ENCODE data around the gene AGTPBP1. TPM values are rescaled to one million over a fixed set of nuclear protein-coding genes. Genes with fewer than 3 reads are reported as not detected.
"Not testable (repeated sequence)": the region's sequence is repeated elsewhere in the genome, so short reads cannot be mapped to it uniquely, and the experiment has no call there.

AGTPBP1 gene
- total and polyA plus RNA-seq, 2 experiments from 2014 or later, result 31.4 to 58.0 TPM

GRCh38 chr9:85577353-85577952 lies 164.3 kb downstream of the AGTPBP1 start:
- no peaks in the 10 kb centered on the region for H3K27me3 Mint-ChIP-seq (ENCODE audit: insufficient read depth, low read depth, poor library complexity)
- no peak overlapping the region for H2AFZ ChIP-seq

GRCh38 chr9:85575868-85576267 lies 165.9 kb downstream of the AGTPBP1 start:
- Histone ChIP-seq H3K27ac (ENCODE audit: low read depth) (no peak overlapping the region), H2AFZ (no peak overlapping the region), H3K4me3 (no peak overlapping the region), H3K9me2 (ENCODE audit: insufficient read depth) (no peaks in the 10 kb centered on the region), H3K4me2 (no peak overlapping the region), H4K20me1 (replicated peaks; ENCODE audit: insufficient read depth) (no peaks in the 10 kb centered on the region), H3K36me3 (ENCODE audit: insufficient read depth) (0 out of 2 replicates have a peak, but pooled peaks cover 3% of the 10 kb centered on the region), H3K79me2 (replicated peaks; ENCODE audit: insufficient read depth) (no peaks in the 10 kb centered on the region), H3K27me3 (ENCODE audit: insufficient read depth) (no peaks in the 10 kb centered on the region), H3F3A (replicated peaks; ENCODE audit: low read depth) (no peaks in the 10 kb centered on the region), H3K4me1 (ENCODE audit: insufficient read depth) (no peaks in the 10 kb centered on the region)
- Mint-ChIP-seq H3K4me1 (peaks cover 2% of the 10 kb centered on the region; the same call in 1 of the 3 replicates), H3K27me3 (ENCODE audit: insufficient read depth, low read depth, poor library complexity) (no peaks in the 10 kb centered on the region), H3K9me3 (peaks cover 8% of the 10 kb centered on the region), H3K27ac (no peak overlapping the region), H3K4me3 (no peak overlapping the region), H3K36me3 (ENCODE audit: low read depth) (peaks cover 26% of the 10 kb centered on the region)
- no peak for DNase-seq (ENCODE audit: low spot score)
- ATAC-seq, result no peak
- TF ChIP-seq EZH2 (IDR thresholded peaks at IDR 0.05; ENCODE audit: low read depth, unreplicated experiment) (no peak), NANOG (IDR thresholded peaks at IDR 0.05; ENCODE audit: borderline replicate concordance) (no peak)

More at GRCh38 chr9:85577353-85577952, 164.3 kb downstream of the AGTPBP1 start:
- no peaks in the 10 kb centered on the region for H3K79me2 ChIP-seq (replicated peaks; ENCODE audit: insufficient read depth)
- H3K4me3 Mint-ChIP-seq, result no peak overlapping the region
- no peaks in the 10 kb centered on the region for H3K9me2 ChIP-seq (ENCODE audit: insufficient read depth)
- H3K36me3 ChIP-seq (ENCODE audit: insufficient read depth), result 0 out of 2 replicates have a peak, but pooled peaks cover 3% of the 10 kb centered on the region
- ATAC-seq (no peak), DNase-seq (ENCODE audit: low spot score) (no peak)
- H3K4me3 ChIP-seq, result no peak overlapping the region
- TF ChIP-seq EZH2 (IDR thresholded peaks at IDR 0.05; ENCODE audit: low read depth, unreplicated experiment) (no peak), JUNB (IDR thresholded peaks at IDR 0.05; ENCODE audit: unreplicated experiment) (no peak)
- H4K20me1 ChIP-seq (replicated peaks; ENCODE audit: insufficient read depth), result no peaks in the 10 kb centered on the region
- H3K9me3 Mint-ChIP-seq, result peaks cover 8% of the 10 kb centered on the region
- no peaks in the 10 kb centered on the region for H3K4me1 ChIP-seq (ENCODE audit: insufficient read depth)
- no peak overlapping the region for H3K4me2 ChIP-seq
- H3K27me3 ChIP-seq (ENCODE audit: insufficient read depth), result no peaks in the 10 kb centered on the region
- H3K4me1 Mint-ChIP-seq, result peaks cover 2% of the 10 kb centered on the region; the same call in 1 of the 3 replicates
- H3K27ac ChIP-seq (ENCODE audit: low read depth), result no peak overlapping the region
- H3F3A ChIP-seq (replicated peaks; ENCODE audit: low read depth), result no peaks in the 10 kb centered on the region
- H3K36me3 Mint-ChIP-seq (ENCODE audit: low read depth), result peaks cover 23% of the 10 kb centered on the region
- H3K27ac Mint-ChIP-seq, result peak overlapping the region; percentile 57

GRCh38 chr9:85573546-85573945 lies 168.2 kb downstream of the AGTPBP1 start:
- H2AFZ ChIP-seq; H3K79me2 ChIP-seq (replicated peaks; ENCODE audit: insufficient read depth); DNase-seq (ENCODE audit: low spot score); H3K4me2 ChIP-seq; H3K27me3 Mint-ChIP-seq (ENCODE audit: insufficient read depth, low read depth, poor library complexity); ATAC-seq; H4K20me1 ChIP-seq (replicated peaks; ENCODE audit: insufficient read depth); H3K36me3 ChIP-seq (ENCODE audit: insufficient read depth); H3K4me1 Mint-ChIP-seq; H3K27ac ChIP-seq (ENCODE audit: low read depth); H3F3A ChIP-seq (replicated peaks; ENCODE audit: low read depth); H3K27me3 ChIP-seq (ENCODE audit: insufficient read depth); H3K9me3 Mint-ChIP-seq; H3K4me3 Mint-ChIP-seq; H3K27ac Mint-ChIP-seq; H3K9me2 ChIP-seq (ENCODE audit: insufficient read depth); H3K4me1 ChIP-seq (ENCODE audit: insufficient read depth); H3K4me3 ChIP-seq: not testable (repeated sequence)
- H3K36me3 Mint-ChIP-seq (ENCODE audit: low read depth), result peaks cover 26% of the 10 kb centered on the region

GRCh38 chr9:85572917-85573316 lies 168.8 kb downstream of the AGTPBP1 start:
- not testable (repeated sequence) for H3K27ac ChIP-seq (ENCODE audit: low read depth); DNase-seq (ENCODE audit: low spot score); H3K4me3 ChIP-seq; H3K27ac Mint-ChIP-seq; H3F3A ChIP-seq (replicated peaks; ENCODE audit: low read depth); H3K9me3 Mint-ChIP-seq; H3K4me1 Mint-ChIP-seq; H3K36me3 ChIP-seq (ENCODE audit: insufficient read depth); H3K27me3 Mint-ChIP-seq (ENCODE audit: insufficient read depth, low read depth, poor library complexity); H3K9me2 ChIP-seq (ENCODE audit: insufficient read depth); H3K27me3 ChIP-seq (ENCODE audit: insufficient read depth); H2AFZ ChIP-seq; H3K4me1 ChIP-seq (ENCODE audit: insufficient read depth); ATAC-seq; H3K4me3 Mint-ChIP-seq; H3K4me2 ChIP-seq; H3K79me2 ChIP-seq (replicated peaks; ENCODE audit: insufficient read depth); H4K20me1 ChIP-seq (replicated peaks; ENCODE audit: insufficient read depth)
- H3K36me3 Mint-ChIP-seq (ENCODE audit: low read depth), result peaks cover 26% of the 10 kb centered on the region
